HCT116 (cell line): ENCODE results near the gene CHCHD3. TPM values are rescaled to one million over a fixed set of nuclear protein-coding genes. Genes with fewer than 3 reads are reported as not detected.

ENCODE experiments used
- ATAC-seq: fragments of 200-7000 bp; cut with Tn5 transposase; 2 replicates; pipeline ENCODE4 v1.9.1; 2020; ENCODE audit warnings: mild to moderate bottlenecking, moderate library complexity
- BruUV-seq: library from RNA; stranded (reverse); fragments of 400-500 nt; replicated peaks from 2 replicates; lab custom pipeline; 2021; lab: Mats Ljungman, UMichigan
- CTCF ChIA-PET: fragments of 300-600 bp; sonication (Branson Sonifier 250); formaldehyde crosslinking; loops from one replicate; lab custom pipeline; 2021; ENCODE audit warnings: antibody characterized with exemption; lab: Charles Lee
- POLR2A ChIA-PET: fragments of 300-600, 350-600 bp; sonication (Branson Sonifier 250); formaldehyde crosslinking; loops from one replicate; lab custom pipeline; 2021; ENCODE audit warnings: antibody characterized with exemption; lab: Charles Lee
- RAD21 ChIA-PET, 2 experiments: fragments of 300-600 bp; sonication (Branson Sonifier 250); formaldehyde crosslinking; loops; one replicate each; lab custom pipeline; 2023; ENCODE audit warnings: low total read pairs in 2 of 2; ENCODE audit not compliant: uncharacterized antibody in 2 of 2, unreplicated experiment in 2 of 2, low non-redundant PET in 1 of 2; lab: Charles Lee
- DNase-seq: peaks from one replicate; pipeline ENCODE4 v3.0.0-alpha.2; 2010; ENCODE audit warnings: low read depth, low spot score
- H2AFZ ChIP-seq: fragments of 200-600 bp; shearing (Covaris generic), sonication (generic); 2 replicates; pipeline ENCODE4 v1.6.1; 2017; ENCODE audit warnings: low read depth, mixed run types, mixed read lengths, antibody characterized with exemption, low read length; ENCODE audit not compliant: poor library complexity, severe bottlenecking
- H3K27ac ChIP-seq: 2 replicates; pipeline ENCODE4 v1.5.1; 2012; ENCODE audit warnings: low read depth, low read length
- H3K27me3 ChIP-seq: fragments of 200-600 bp; sonication (generic); 2 replicates; pipeline ENCODE4 v1.6.1; 2016; ENCODE audit warnings: mixed run types, low read length, mixed read lengths; ENCODE audit not compliant: insufficient read depth
- H3K36me3 ChIP-seq, 2 experiments: fragments of 200-500 bp in 1 of 2; fragments of 200-600 bp in 1 of 2; sonication (Bioruptor generic) in 1 of 2; sonication (generic) in 1 of 2; 2 replicates each; pipeline versions ENCODE4 v1.5.1 to v1.6.1; 2014 to 2016; ENCODE audit warnings: low read length in 2 of 2, inconsistent platforms in 1 of 2, mixed read lengths in 1 of 2, mixed run types in 1 of 2; ENCODE audit not compliant: insufficient read depth in 2 of 2, control insufficient read depth in 1 of 2
- H3K4me1 ChIP-seq, 2 experiments: fragments of 200-600 bp in 1 of 2; sonication (generic) in 1 of 2; 2 replicates each; pipeline versions ENCODE4 v1.5.1 to v1.6.1; 2012 to 2017; ENCODE audit warnings: low read length in 2 of 2, inconsistent platforms in 1 of 2, mild to moderate bottlenecking in 1 of 2, mixed read lengths in 1 of 2, mixed run types in 1 of 2, moderate library complexity in 1 of 2; ENCODE audit not compliant: insufficient read depth in 2 of 2, control insufficient read depth in 1 of 2
- H3K4me2 ChIP-seq: fragments of 200-600 bp; sonication (generic); 2 replicates; pipeline ENCODE4 v1.6.1; 2017; ENCODE audit warnings: mixed run types, low read length, mixed read lengths
- H3K4me3 ChIP-seq, 2 experiments: fragments of 200-600 bp in 1 of 2; sonication (generic) in 1 of 2; replicated peaks in 1 of 2; 2 replicates each; pipeline ENCODE4 v1.5.1; 2011 to 2016; ENCODE audit warnings: low read length in 2 of 2, control low read depth in 1 of 2, low read depth in 1 of 2, mild to moderate bottlenecking in 1 of 2, mixed read lengths in 1 of 2, mixed run types in 1 of 2
- H3K79me2 ChIP-seq: fragments of 200-600 bp; sonication (generic); 2 replicates; pipeline ENCODE4 v1.6.1; 2017; ENCODE audit warnings: mild to moderate bottlenecking, mixed run types, low read length, moderate library complexity, mixed read lengths; ENCODE audit not compliant: insufficient read depth
- H3K9ac ChIP-seq: fragments of 200-600 bp; sonication (generic); 2 replicates; pipeline ENCODE4 v1.6.1; 2016; ENCODE audit warnings: low read length, mixed read lengths
- H3K9me2 ChIP-seq: fragments of 200-600 bp; sonication (generic), shearing (Covaris generic); 2 replicates; pipeline ENCODE4 v1.6.1; 2017; ENCODE audit warnings: mixed run types, mild to moderate bottlenecking, moderate library complexity; ENCODE audit not compliant: insufficient read depth
- H3K9me3 ChIP-seq, 2 experiments: fragments of 200-500 bp in 1 of 2; fragments of 200-600 bp in 1 of 2; sonication (Bioruptor generic) in 1 of 2; sonication (generic) in 1 of 2; 2 replicates each; pipeline ENCODE4 v1.6.1; 2014 to 2017; ENCODE audit warnings: low read length in 2 of 2, mixed read lengths in 2 of 2, inconsistent platforms in 1 of 2, low read depth in 1 of 2, mild to moderate bottlenecking in 1 of 2, mixed run types in 1 of 2, moderate library complexity in 1 of 2; ENCODE audit not compliant: control insufficient read depth in 1 of 2, insufficient read depth in 1 of 2
- H4K20me1 ChIP-seq: fragments of 200-600 bp; sonication (generic), shearing (Covaris generic); 2 replicates; pipeline ENCODE4 v1.6.1; 2017; ENCODE audit warnings: mixed run types, mild to moderate bottlenecking, moderate library complexity; ENCODE audit not compliant: insufficient read depth
- CBX3 ChIP-seq: IDR thresholded peaks from 2 replicates; pipeline ENCODE4 v1.6.1; 2012; ENCODE audit warnings: low read depth
- CEBPB ChIP-seq: IDR thresholded peaks from 2 replicates; pipeline ENCODE4 v1.6.1; 2012; ENCODE audit warnings: low read depth
- CTCF ChIP-seq, 3 experiments: fragments of 200-600 bp in 1 of 3; sonication (generic) in 1 of 3; IDR thresholded peaks in 2 of 3; conservative IDR thresholded peaks in 1 of 3; 2 replicates each; pipeline ENCODE4 v1.5.1; 2012 to 2017; ENCODE audit warnings: low read depth in 2 of 3, low read length in 2 of 3, antibody characterized with exemption in 1 of 3, borderline replicate concordance in 1 of 3, control low read depth in 1 of 3, mild to moderate bottlenecking in 1 of 3, mixed read lengths in 1 of 3, mixed run types in 1 of 3, moderate library complexity in 1 of 3; ENCODE audit not compliant: insufficient read depth in 1 of 3
- EZH2 ChIP-seq: fragments of 200-600 bp; sonication (generic); IDR thresholded peaks from 2 replicates; pipeline ENCODE4 v1.6.1; 2017; ENCODE audit warnings: antibody characterized with exemption, mixed run types
- EZH2phosphoT487 ChIP-seq: fragments of 200-600 bp; IDR thresholded peaks from 2 replicates; pipeline ENCODE4 v1.6.1; 2018; ENCODE audit warnings: antibody characterized with exemption, borderline replicate concordance
- JUND ChIP-seq: IDR thresholded peaks from 2 replicates; pipeline ENCODE4 v1.6.1; 2012
- POLR2A ChIP-seq: IDR thresholded peaks from 2 replicates; pipeline ENCODE4 v1.7.0; 2011; ENCODE audit warnings: borderline replicate concordance; ENCODE audit not compliant: insufficient read depth, insufficient read length; ENCODE audit errors: extremely low read depth
- POLR2AphosphoS5 ChIP-seq: IDR thresholded peaks from 2 replicates; pipeline ENCODE4 v1.6.1; 2011; ENCODE audit warnings: mild to moderate bottlenecking, low read depth, low read length, moderate library complexity
- RAD21 ChIP-seq: IDR thresholded peaks from 2 replicates; pipeline ENCODE4 v1.6.1; 2012; ENCODE audit warnings: low read depth, mild to moderate bottlenecking
- SIN3A ChIP-seq: IDR thresholded peaks from 2 replicates; pipeline ENCODE4 v1.6.1; 2012; ENCODE audit warnings: low read depth
- SP1 ChIP-seq: IDR thresholded peaks from 2 replicates; pipeline ENCODE4 v1.6.1; 2012; ENCODE audit warnings: low read depth
- SRF ChIP-seq: IDR thresholded peaks from 2 replicates; pipeline ENCODE4 v1.6.1; 2012; ENCODE audit warnings: low read depth
- TCF7L2 ChIP-seq: IDR thresholded peaks from 2 replicates; pipeline ENCODE4 v1.7.0; 2011; ENCODE audit warnings: borderline replicate concordance, inconsistent platforms; ENCODE audit not compliant: insufficient read depth, insufficient read length; ENCODE audit errors: extremely low read depth
- YY1 ChIP-seq: IDR thresholded peaks from 2 replicates; pipeline ENCODE4 v1.6.1; 2011; ENCODE audit warnings: low read length, low read depth, moderate library complexity, mild to moderate bottlenecking; ENCODE audit not compliant: insufficient replicate concordance; ENCODE audit errors: extremely low read depth
- ZBTB33 ChIP-seq: IDR thresholded peaks from 2 replicates; pipeline ENCODE4 v1.6.1; 2011; ENCODE audit warnings: mild to moderate bottlenecking, low read length, moderate library complexity; ENCODE audit not compliant: insufficient replicate concordance; ENCODE audit errors: extremely low read depth
- ZNF274 ChIP-seq: fragments of 200-500 bp; sonication (Bioruptor generic); IDR thresholded peaks from 2 replicates; pipeline ENCODE4 v1.6.1; 2014; ENCODE audit warnings: mild to moderate bottlenecking, low read depth, low read length, inconsistent platforms
- intact Hi-C: fragments of 100-400 bp; cut with micrococcal nuclease; formaldehyde crosslinking; loops from 2 replicates; pipeline ENCODE4 v1.10.0; 2022
- total RNA-seq: library from RNA; stranded (reverse); gene quantifications from one replicate; pipeline ENCODE4 v1.2.1, GENCODE V29; 2021; ENCODE audit not compliant: unreplicated experiment
- TF ChIP-seq, protein P1 (sequence below): IDR thresholded peaks from 2 replicates; pipeline ENCODE4 v1.6.1; 2012
- TF ChIP-seq, protein P2 (sequence below): IDR thresholded peaks from 2 replicates; pipeline ENCODE4 v1.6.1; 2012; ENCODE audit warnings: low read depth
- TF ChIP-seq, protein P3 (sequence below): IDR thresholded peaks from 2 replicates; pipeline ENCODE4 v1.6.1; 2012

Gene CHCHD3
- total RNA-seq, 1 experiment from 2014 or later, result 73.5 TPM

- H3K4me3 ChIP-seq, result no peak overlapping the region
- no peaks in the 10 kb centered on the region for H3K36me3 ChIP-seq
- no peak for TF ChIP-seq POLR2A
- no peak for TF ChIP-seq SP1
- TF ChIP-seq SIN3A, result no peak
- no peak for TF ChIP-seq RAD21
- no peak for TF ChIP-seq ZBTB33
- no peak for TF ChIP-seq TCF7L2
- no peak for TF ChIP-seq EZH2
- TF ChIP-seq CTCF (IDR thresholded peaks at IDR 0.05 in 2 of 3, conservative IDR thresholded peaks at IDR 0.05 in 1 of 3; ENCODE audit: borderline replicate concordance in 1 of 3, insufficient read depth in 1 of 3, low read depth in 2 of 3, low read length in 2 of 3), result no peak
- TF ChIP-seq, protein P1, sequence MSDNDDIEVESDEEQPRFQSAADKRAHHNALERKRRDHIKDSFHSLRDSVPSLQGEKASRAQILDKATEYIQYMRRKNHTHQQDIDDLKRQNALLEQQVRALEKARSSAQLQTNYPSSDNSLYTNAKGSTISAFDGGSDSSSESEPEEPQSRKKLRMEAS, result no peak
- TF ChIP-seq, protein P2, sequence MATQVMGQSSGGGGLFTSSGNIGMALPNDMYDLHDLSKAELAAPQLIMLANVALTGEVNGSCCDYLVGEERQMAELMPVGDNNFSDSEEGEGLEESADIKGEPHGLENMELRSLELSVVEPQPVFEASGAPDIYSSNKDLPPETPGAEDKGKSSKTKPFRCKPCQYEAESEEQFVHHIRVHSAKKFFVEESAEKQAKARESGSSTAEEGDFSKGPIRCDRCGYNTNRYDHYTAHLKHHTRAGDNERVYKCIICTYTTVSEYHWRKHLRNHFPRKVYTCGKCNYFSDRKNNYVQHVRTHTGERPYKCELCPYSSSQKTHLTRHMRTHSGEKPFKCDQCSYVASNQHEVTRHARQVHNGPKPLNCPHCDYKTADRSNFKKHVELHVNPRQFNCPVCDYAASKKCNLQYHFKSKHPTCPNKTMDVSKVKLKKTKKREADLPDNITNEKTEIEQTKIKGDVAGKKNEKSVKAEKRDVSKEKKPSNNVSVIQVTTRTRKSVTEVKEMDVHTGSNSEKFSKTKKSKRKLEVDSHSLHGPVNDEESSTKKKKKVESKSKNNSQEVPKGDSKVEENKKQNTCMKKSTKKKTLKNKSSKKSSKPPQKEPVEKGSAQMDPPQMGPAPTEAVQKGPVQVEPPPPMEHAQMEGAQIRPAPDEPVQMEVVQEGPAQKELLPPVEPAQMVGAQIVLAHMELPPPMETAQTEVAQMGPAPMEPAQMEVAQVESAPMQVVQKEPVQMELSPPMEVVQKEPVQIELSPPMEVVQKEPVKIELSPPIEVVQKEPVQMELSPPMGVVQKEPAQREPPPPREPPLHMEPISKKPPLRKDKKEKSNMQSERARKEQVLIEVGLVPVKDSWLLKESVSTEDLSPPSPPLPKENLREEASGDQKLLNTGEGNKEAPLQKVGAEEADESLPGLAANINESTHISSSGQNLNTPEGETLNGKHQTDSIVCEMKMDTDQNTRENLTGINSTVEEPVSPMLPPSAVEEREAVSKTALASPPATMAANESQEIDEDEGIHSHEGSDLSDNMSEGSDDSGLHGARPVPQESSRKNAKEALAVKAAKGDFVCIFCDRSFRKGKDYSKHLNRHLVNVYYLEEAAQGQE, result no peak
- TF ChIP-seq, protein P3, sequence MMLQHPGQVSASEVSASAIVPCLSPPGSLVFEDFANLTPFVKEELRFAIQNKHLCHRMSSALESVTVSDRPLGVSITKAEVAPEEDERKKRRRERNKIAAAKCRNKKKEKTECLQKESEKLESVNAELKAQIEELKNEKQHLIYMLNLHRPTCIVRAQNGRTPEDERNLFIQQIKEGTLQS, result no peak
- TF ChIP-seq ZNF274, result no peak
- no peak for TF ChIP-seq SRF
- no peak for TF ChIP-seq JUND
- no peak for TF ChIP-seq YY1
- TF ChIP-seq EZH2phosphoT487, result no peak
- TF ChIP-seq CBX3, result no peak
- no peak for TF ChIP-seq CEBPB
- TF ChIP-seq POLR2AphosphoS5, result no peak
- TF ChIP-seq, all 23 proteins: peak for 0
- no peak for ATAC-seq
- Histone ChIP-seq H3K9ac (no peak overlapping the region), H3K9me2 (no peaks in the 10 kb centered on the region), H2AFZ (no peak overlapping the region), H3K27me3 (no peaks in the 10 kb centered on the region), H3K4me1 (no peaks in the 10 kb centered on the region), H4K20me1 (peaks cover 5% of the 10 kb centered on the region; the same call in 1 of the 2 replicates), H3K79me2 (no peaks in the 10 kb centered on the region), H3K4me2 (no peak overlapping the region), H3K27ac (no peak overlapping the region), H3K9me3 (no peaks in the 10 kb centered on the region)
- POLR2A ChIA-PET, result no interaction called here
- CTCF ChIA-PET, result no interaction called here
- RAD21 ChIA-PET, result no interaction called here
- no peak for DNase-seq
- intact Hi-C loops, result no loop called here
- no TSS peak for BruUV-seq
Measured at GRCh38 chr7:132904209-132904608, 177.7 kb downstream of the CHCHD3 start.
